SU-DHL-6 (cell line): Measurements from ENCODE around the gene DCLRE1A.

Source experiments
- H2AFZ ChIP-seq: fragments of 200-600 bp; sonication (generic); 2 replicates; pipeline ENCODE4 v1.6.1; 2014; ENCODE audit warnings: low read depth, mild to moderate bottlenecking, moderate library complexity, mixed read lengths, antibody characterized with exemption, low read length; ENCODE audit not compliant: severe bottlenecking
- H3F3A ChIP-seq: fragments of 200-600 bp; shearing (Covaris generic); 2 replicates; pipeline ENCODE4 v1.6.0; 2016; ENCODE audit warnings: antibody characterized with exemption, mild to moderate bottlenecking; ENCODE audit not compliant: insufficient read depth
- H3K27ac ChIP-seq: fragments of 200-600 bp; sonication (generic); 2 replicates; pipeline ENCODE4 v1.5.1; 2016; ENCODE audit warnings: low read depth, mild to moderate bottlenecking, low read length, moderate library complexity, mixed read lengths
- H3K27me3 ChIP-seq: fragments of 200-600 bp; sonication (generic), shearing (Covaris generic); 2 replicates; pipeline ENCODE4 v1.6.0; 2014; ENCODE audit warnings: mild to moderate bottlenecking, low read length
- H3K36me3 ChIP-seq: fragments of 200-600 bp; sonication (generic); 2 replicates; pipeline ENCODE4 v1.6.1; 2014; ENCODE audit warnings: mild to moderate bottlenecking, low read length, mixed read lengths
- H3K4me2 ChIP-seq: fragments of 300-600, 200-600 bp; shearing (Covaris generic), sonication (generic); 2 replicates; pipeline ENCODE4 v1.6.0; 2014; ENCODE audit warnings: low read length, low read depth, mild to moderate bottlenecking; ENCODE audit not compliant: poor library complexity, severe bottlenecking
- H3K4me3 ChIP-seq: fragments of 200-600 bp; sonication (generic); 2 replicates; pipeline ENCODE4 v1.5.1; 2014; ENCODE audit warnings: antibody characterized with exemption, low read length, mild to moderate bottlenecking, mixed read lengths; ENCODE audit not compliant: insufficient read depth, poor library complexity, severe bottlenecking
- H3K79me2 ChIP-seq: fragments of 200-600 bp; sonication (generic); 2 replicates; pipeline ENCODE4 v1.6.1; 2014; ENCODE audit warnings: mild to moderate bottlenecking, low read length, moderate library complexity; ENCODE audit not compliant: insufficient read depth
- H3K9ac ChIP-seq: fragments of 200-600 bp; sonication (generic); 2 replicates; pipeline ENCODE4 v1.7.0; 2014; ENCODE audit warnings: mild to moderate bottlenecking, low read length
- H3K9me2 ChIP-seq: fragments of 200-600 bp; sonication (generic); replicated peaks from 2 replicates; pipeline ENCODE4 v1.6.1; 2014; ENCODE audit warnings: low read length; ENCODE audit not compliant: insufficient read depth
- H3K9me3 ChIP-seq: fragments of 200-600 bp; sonication (generic); 2 replicates; pipeline ENCODE4 v1.6.1; 2014; ENCODE audit warnings: low read length, mixed read lengths; ENCODE audit not compliant: insufficient read depth
- H4K20me1 ChIP-seq: fragments of 200-600 bp; sonication (generic); 2 replicates; pipeline ENCODE4 v1.6.1; 2014; ENCODE audit warnings: low read depth, mild to moderate bottlenecking, antibody characterized with exemption, low read length, moderate library complexity, mixed read lengths
- CTCF ChIP-seq: fragments of 200-600 bp; sonication (generic); IDR thresholded peaks from one replicate; pipeline ENCODE4 v1.5.1; 2017; ENCODE audit warnings: antibody characterized with exemption, mild to moderate bottlenecking, low read length, moderate library complexity; ENCODE audit not compliant: insufficient read depth, poor library complexity, severe bottlenecking
- EZH2phosphoT487 ChIP-seq: fragments of 200-600 bp; sonication (generic), shearing (Covaris generic); conservative IDR thresholded peaks from 2 replicates; pipeline ENCODE4 v1.6.1; 2018; ENCODE audit warnings: mild to moderate bottlenecking, antibody characterized with exemption, low read length, moderate library complexity, mixed read lengths

The DCLRE1A gene

GRCh38 chr10:113802997-113803396 lies 50.9 kb downstream of the DCLRE1A start:
- Histone ChIP-seq H3K4me3 (no peak overlapping the region), H3K27me3 (no peaks in the 10 kb centered on the region), H3K27ac (no peak overlapping the region), H3K79me2 (no peaks in the 10 kb centered on the region), H4K20me1 (no peaks in the 10 kb centered on the region), H3K9ac (no peak overlapping the region), H3K9me3 (no peaks in the 10 kb centered on the region), H3K4me2 (no peak overlapping the region), H3K9me2 (no peaks in the 10 kb centered on the region), H3F3A (no peaks in the 10 kb centered on the region), H2AFZ (peak overlapping the region; percentile 65), H3K36me3 (no peaks in the 10 kb centered on the region)
- TF ChIP-seq EZH2phosphoT487 (no peak), CTCF (no peak)

GRCh38 chr10:113801569-113801968 lies 52.3 kb downstream of the DCLRE1A start:
- Histone ChIP-seq H3K9me3 (no peaks in the 10 kb centered on the region), H3K4me2 (no peak overlapping the region), H3K79me2 (no peaks in the 10 kb centered on the region), H3K9me2 (no peaks in the 10 kb centered on the region), H2AFZ (no peak overlapping the region), H3K36me3 (no peaks in the 10 kb centered on the region), H3F3A (no peaks in the 10 kb centered on the region), H3K27ac (no peak overlapping the region), H3K9ac (no peak overlapping the region), H3K4me3 (no peak overlapping the region), H3K27me3 (no peaks in the 10 kb centered on the region), H4K20me1 (no peaks in the 10 kb centered on the region)
- TF ChIP-seq EZH2phosphoT487 (no peak), CTCF (no peak)

- no peak overlapping the region for H3K9ac ChIP-seq
- H3K9me2 ChIP-seq, result no peaks in the 10 kb centered on the region
- no peaks in the 10 kb centered on the region for H3K27me3 ChIP-seq
- H3F3A ChIP-seq, result no peaks in the 10 kb centered on the region
- no peak overlapping the region for H3K27ac ChIP-seq
- H3K36me3 ChIP-seq, result no peaks in the 10 kb centered on the region
- no peaks in the 10 kb centered on the region for H4K20me1 ChIP-seq
- no peaks in the 10 kb centered on the region for H3K79me2 ChIP-seq
- no peak overlapping the region for H3K4me2 ChIP-seq
- H3K4me3 ChIP-seq, result no peak overlapping the region
- H2AFZ ChIP-seq, result no peak overlapping the region
- H3K9me3 ChIP-seq, result no peaks in the 10 kb centered on the region
- TF ChIP-seq CTCF, result no peak
- TF ChIP-seq EZH2phosphoT487, result no peak
These were observed 62.2 kb downstream of the DCLRE1A start for GRCh38 chr10:113791691-113792090.
